ENCODE data around the gene DNAJC17.

- no peak for TF ChIP-seq CTCF (IDR thresholded peaks at IDR 0.05)
- TF ChIP-seq POLR2A (IDR thresholded peaks at IDR 0.05): no peak
- no peak for TF ChIP-seq POLR2AphosphoS5 (IDR thresholded peaks at IDR 0.05)
Measured at GRCh38 chr15:40850576-40851112, 43.4 kb upstream of the DNAJC17 start.

Measured in gastroesophageal sphincter (tissue), 3 donors.